Hematopoietic multipotent progenitor cell treated with erythropoietin and hydrocortisone succinate and interleukin-3 and kit ligand, for 17 days (in vitro differentiated cells): ENCODE measurements around the gene RFTN1.
"Not testable (repeated sequence)": the region's sequence is repeated elsewhere in the genome, so short reads cannot be mapped to it uniquely, and the experiment has no call there.

Source experiments
- DNase-seq: peaks from one replicate; pipeline ENCODE4 v3.0.0-alpha.2; 2015; ENCODE audit warnings: low spot score

RFTN1 gene

DNA sequence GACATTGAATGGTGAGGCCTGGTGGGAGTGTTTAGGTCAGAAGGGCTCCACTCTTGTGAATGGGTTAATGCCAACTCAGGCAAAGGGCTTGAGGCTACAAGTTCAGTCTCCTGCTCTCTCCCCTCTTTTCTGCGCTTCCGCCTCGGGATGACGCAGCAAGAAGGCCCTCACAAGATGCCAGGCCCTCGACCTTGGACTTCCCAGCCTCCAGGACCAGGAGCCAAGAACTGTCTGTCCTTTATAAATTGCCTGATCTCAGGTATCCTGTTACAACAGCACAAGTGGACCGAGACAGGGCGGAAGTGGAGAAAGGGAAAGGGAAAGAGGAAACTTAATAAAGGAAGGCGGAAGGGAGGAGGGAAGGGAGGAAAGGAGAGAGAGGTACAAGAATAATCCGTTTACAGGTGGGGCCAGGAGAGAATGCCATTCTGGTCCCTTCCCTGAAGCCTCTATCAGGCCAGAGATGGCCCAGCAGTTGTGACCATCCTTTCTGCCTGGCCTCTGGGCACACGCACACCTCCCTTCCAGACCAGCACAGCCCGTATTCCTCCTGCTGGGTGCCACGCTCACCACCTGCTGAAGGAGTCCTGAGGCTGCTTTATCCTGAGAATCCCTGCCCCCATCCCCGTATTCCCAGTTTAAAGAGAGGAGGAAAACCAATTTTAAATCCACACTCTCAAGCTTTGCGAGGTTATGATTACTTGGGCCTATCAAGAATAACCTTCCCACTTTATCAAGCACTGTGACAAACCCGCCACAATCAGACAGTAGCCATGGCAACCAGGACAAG is 184.3 kb downstream of the RFTN1 start:
- no peak for DNase-seq

DNA sequence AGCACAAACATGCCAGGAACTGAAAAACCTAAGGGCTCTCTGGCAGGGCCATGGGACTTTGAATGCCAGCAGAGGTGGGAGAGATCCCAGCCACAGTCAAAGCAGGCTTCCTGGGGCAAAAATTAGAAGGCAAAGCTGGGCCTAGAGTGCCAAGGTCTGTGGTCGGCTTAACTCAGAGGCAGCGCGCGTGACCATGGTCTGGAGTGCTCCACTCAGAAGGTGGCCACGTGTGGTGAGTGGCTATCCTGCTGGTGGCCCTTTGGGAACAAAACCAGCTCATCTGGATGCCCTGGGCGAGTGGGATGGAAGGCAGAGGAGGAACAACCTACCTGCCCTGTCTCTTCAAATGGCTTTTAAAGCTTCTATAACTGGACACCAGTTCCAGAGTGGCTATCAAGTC is 185.4 kb downstream of the RFTN1 start:
- DNase-seq, result no peak

DNA sequence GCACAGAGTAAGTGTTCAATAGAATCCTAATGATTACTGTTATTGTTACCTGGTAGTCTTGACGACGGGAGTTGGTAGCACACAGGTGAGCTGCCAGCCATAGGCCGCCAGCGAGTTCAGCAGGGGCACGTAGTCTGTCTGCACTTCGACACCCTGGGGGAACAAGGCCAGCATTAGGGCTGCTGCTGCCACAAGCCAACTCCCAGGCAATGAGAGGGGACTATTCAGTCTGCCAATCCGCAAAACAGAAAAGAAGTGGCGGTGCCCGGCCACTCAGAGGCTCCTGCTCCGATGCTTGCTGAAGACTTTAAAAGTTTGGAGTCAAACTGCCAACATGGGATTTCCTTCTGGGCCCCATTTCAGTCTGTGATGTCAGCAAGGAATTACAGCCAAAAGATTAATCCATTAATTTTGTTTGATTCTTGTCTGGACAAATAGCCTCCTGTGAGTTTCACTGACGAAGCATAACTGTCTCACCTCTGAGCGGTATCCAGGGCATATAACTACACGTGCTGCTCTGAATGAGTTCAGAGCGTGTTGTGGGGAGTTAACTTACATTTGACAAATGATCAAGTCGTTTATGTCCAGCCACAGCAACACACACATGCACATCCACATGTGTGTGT is 186.7 kb downstream of the RFTN1 start:
- no peak for DNase-seq

DNA sequence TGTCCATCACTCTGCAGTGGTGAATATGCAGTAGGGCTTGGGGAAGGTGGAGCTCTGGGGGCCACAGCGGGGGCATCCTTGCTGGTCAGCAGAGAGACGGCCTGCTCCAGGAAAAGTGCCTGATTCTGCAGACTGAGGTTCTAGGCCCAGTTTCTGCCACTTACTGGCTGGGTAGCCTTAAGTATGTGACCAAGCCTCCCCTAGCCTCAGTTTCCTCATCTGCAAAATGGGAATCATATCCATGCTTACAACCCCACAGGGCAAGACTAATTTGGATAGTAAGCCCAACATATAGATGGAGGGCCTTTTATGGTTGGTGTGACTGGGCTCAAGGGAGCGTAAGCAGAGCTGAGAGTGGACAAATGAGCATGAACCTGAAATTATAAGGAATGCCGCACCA is 187.6 kb downstream of the RFTN1 start:
- no peak for DNase-seq

DNA sequence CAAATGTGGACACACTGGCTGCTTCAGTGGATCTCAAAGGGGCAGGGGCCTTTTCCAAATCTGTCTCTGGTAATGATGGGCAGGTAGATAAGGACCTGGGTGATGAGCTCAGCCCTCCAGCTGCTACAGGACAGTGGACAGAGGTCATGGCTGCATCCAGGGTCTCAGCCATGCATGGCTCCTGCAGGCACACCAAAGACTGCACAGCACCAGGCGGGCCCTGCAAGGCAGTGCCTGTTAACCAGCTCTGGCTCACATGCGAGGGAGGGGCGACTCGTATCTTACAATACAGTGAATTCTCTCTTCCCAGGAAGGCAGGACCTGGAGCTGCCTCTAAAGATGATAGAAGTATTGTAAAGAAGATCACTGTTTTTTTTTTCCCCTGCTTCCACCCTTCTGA is 189.8 kb downstream of the RFTN1 start:
- no peak for DNase-seq

DNA sequence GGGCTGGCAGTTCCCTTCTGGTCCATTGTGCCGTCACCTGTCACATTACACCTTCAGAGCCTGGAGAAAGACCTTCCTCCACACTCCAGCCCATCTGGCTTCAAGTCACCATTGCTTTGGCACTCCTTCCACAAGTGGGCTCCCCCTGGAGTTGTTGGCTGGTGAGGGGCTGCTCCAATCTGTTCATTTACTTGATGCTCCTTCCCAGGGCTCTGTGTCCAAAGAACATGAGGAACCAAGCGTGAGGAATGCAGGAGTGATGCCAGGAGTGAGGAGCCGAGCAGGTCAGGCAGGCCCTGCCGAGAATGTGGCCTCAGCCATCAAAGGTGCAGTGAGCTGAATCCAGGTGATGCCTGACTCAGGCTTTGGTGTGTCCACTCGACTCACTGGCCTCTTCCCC is 191.3 kb downstream of the RFTN1 start:
- no peak for DNase-seq

DNA sequence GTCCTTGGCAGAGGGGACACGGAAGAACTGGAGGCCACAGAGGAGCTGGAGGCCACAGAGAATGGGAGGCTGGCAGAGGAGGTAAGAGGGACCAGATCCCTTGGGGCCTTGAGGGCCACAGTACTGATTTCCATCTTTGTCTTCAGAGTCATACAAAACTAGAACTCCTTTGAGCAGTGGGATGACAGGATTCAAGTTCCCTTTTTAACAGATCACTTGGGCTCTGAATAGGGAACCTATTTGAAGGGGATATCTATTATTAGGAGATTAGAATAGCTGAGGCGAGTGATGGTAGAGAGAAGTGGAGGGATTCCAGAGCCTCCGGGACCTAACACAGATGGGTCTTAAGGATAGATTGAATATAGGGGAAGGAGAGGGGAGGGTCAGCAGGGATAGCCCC is 192.8 kb downstream of the RFTN1 start:
- no peak for DNase-seq

DNA sequence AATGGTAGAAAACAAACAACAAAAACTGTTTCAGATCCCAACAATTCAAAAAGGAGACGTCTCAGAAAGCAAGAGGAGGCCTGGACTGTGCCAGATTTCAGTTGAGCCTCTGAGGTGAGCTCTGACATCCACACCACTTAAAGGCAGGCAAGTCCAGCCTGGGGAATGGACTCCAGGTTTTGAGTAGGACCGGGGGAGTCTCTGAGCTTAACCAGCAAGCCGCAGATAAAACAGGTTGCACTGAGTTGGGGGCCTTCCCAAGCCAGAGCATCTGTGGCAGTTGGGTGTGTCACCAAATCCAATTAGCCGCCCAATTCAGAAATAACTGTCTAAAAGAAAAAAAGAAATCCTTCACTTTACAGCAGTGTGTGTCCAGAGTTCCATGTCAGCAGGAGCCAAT is 193.8 kb downstream of the RFTN1 start:
- no peak for DNase-seq

DNA sequence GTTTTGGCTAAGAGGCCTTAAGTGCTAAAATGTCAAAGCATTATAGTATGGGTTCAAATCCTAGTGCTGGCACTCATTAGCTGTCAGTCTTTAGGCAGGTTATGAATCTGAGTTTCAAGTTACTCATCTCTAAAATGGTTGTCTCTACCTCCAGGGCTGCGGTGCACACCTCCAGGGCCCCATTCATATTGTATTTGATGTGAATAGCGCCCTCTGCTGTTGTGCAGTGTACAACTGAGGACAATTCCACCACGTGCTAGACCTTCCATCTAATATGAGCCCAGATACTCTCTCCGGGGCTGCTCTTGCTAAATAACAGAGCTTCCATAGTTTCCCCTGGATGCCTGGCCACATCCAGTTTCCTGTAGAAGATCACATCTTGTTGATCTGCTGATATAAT is 194.2 kb downstream of the RFTN1 start:
- peak; percentile 71 for DNase-seq

DNA sequence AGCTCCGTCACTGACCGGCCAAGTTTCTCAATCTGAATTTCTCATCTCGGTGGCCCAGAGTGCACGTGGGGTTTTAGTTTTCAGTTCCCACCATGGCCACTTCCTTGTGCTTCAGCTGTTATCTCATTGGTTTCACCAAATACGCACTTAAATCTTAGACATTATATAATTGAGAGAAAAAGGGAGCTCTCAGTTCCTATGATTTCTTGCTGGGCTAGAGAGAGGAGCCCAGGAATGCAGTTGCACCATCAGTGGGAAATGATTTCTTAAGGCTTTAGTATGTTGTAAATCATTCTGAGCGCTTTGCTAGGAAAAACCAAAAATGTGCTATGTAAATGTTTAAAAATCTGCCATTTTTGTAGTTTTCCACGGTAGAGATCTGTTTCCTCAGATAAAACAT is 195.3 kb downstream of the RFTN1 start:
- DNase-seq, result no peak

DNA sequence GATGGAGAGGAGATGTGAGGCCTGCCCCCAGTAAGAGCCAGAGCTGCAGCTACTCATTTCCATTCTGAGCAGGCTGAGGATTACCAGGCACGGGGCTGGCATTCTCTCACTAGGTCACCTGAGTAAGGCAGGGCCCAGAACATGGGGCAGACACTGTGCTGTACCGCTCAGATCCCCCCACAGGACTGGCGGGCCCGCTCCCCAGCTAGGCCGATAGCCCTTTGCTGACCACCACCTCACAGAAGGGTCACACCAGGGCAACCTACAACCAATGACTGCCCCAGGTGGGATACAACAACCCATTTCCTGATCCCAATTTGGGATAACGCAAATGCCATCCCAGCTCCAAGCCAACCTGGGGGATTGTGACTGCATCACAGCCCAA is 195.9 kb downstream of the RFTN1 start:
- no peak for DNase-seq

DNA sequence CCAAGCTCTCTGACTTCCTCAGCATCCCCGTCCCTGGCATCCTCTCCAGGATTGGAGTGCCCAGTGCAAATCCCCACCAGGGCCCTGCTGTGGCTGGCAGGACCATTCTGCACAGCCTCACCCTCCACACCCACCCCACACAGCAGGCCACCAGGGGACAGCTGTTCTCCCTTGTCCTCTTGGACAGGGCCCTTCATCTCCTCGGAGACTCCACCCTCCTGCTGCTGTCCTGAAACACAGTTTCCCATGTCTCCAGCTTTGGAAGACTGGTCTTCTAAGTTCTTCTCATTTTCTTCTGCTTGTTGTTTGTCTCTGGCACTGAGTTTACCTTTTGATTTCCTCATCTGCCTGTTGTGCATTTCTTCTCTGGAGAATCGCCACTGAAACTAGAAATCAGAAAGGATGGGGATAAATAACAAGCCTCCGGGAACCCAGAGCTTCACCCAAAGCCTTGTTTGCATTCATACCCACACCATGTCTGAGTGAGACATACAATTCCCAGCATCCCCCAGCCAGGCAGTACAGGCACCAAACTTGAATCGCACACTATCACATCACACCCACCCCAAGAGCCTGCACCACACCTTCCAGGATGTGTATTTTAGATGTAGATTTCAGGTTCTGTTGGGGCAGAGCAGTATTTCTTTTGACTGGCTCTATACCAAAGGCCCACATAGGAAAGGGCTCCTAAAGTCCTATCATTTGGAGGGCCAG is 196.5 kb downstream of the RFTN1 start:
- DNase-seq, result no peak

DNA sequence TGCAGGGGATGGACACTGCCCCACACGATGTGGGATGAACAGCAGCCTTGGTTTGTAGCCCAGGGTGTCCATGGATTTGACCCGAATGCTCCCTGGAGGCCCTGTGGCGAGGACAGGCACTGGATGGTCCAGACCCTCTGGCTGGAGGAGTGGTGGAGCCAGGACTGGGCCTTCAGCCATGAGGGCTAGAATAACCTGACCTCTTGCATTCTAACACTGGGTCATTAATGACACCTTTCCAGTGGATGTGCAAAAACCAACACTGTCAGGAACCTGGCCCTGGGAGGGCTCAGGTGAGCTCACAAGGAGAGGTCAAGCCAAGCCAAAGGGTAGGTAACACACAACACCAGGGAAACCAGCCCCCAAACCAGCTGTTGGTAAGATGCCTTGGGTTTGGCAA is 197.1 kb downstream of the RFTN1 start:
- DNase-seq, result no peak

DNA sequence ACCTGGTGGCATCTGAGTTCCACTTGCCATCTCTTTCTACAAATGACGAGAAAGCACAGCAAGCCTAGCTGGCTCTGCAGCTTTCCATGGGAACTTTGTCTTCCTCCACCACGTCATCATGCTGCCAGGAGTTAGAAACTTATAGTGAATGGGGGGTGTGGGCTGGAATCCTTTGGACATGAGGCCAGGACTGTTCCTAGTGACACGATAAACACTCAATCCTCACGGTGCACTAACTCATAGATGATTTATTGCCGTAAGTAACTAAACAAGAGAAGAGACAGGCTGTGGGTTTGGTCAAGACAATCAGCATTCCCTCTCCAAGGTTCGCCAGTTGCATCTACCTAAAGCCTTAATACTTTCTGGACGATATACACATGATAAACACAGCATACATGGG is 197.9 kb downstream of the RFTN1 start:
- DNase-seq, result no peak

DNA sequence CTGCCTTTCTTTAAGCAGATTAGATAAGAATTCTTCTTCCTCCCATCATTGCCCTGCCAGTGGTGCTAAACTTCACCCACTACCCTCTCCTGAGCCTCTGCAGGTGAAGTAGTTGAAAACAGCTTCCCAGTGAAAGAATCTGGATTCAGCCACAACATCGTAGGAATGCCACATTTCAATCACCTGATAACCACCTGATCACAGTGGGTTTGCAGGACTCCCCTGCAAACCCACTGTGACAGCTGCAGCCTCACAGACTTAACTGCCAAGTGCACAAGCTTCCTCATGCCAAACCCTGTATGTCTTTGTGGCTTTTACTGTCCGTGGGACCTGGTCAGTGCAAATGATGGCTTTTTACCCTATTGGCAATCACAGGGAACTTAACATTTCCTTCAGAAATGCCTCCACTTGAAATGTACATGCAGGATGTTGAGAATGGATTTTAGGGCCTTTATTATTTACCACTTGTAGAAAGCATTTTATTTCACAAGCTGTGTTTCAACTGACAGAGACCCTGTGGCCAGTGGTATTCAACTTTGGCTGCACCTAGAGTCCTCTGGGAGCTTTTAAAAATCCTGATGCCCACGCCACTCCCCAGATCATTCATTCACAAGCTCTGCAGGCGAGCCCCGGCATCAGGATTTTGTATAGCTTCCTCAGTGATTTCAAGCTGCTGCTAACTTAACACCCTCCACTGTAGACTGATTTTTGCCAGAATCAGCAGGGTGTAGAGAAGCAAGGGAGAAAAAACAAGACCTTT is 199.4 kb downstream of the RFTN1 start:
- no peak for DNase-seq

DNA sequence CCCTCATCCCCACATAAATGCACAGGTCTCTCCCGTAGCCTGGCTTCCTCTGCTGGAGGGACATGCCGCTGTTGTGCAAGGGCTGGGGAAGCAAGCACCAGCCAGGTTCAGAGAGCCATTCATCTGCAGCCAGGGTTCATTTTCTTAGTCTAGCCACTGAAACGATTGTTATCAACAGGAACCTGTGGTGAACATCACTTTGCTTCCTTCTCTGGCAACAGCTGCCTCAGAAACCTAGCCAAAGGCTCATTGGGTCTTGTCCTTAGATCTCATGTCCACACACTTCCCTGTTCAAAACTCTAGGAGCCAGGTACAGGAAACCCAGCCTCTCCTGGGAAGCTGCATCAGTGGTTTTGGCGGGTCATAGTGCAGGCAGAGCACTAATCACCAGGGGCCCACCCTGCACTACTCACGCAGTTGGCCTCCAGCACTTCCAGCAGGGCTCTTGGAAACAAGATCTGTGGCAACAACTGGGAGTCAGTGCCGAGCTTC is 201.5 kb downstream of the RFTN1 start:
- DNase-seq, result no peak

DNA sequence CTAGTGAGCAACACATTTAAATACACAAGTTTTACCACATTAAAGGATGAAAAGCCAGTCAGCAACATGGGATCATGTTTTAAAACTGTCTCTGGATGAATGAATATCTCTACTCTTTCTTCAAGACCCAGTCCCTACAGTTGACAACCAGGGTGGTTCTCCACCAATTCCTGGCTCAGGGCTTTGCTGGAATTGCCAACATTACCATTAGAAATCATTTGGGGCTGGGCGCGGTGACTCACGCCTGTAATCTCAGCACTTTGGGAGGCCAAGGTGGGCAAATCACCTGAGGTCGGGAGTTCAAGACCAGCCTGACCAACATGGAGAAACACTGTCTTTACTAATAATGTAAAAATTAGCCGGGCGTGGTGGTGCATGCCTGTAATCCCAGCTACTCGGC is 203.0 kb downstream of the RFTN1 start:
- DNase-seq, result not testable (repeated sequence)

DNA sequence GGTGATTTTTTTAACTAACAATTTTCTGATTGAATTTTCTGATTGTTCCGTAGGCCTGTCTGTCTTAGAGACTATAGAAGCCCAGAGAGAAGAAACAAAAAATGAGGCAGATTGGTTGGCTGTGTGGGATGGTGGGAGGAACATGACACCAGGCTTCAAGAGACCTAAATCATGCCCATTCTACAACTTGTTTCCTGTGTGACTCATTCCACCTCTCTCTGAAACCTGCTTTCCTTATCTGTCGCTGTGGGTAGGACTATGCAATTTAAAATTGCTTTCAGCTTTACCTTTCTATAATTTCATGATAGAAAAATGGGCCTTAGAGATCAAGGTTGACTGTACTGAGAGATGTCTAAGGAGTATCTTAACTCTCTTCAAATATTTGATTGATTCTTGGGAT is 203.9 kb downstream of the RFTN1 start:
- DNase-seq, result no peak

DNA sequence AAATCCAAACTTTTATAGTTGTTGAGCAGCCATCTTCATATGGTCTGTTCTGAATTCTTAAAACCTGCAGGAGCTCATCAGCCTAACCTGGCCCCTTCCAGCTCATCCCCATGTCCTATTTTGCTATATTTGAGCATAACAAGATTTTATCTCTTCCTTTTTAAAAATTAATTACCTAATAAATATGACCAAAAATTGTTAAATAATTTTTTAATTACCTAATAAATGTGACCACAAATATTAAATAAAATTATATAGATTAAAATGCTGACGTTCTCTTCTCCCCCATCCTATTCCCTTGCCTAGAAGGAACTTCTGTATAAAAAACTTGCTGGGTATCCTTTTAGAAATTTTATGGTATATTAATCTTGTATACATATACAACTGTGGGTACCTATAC is 204.8 kb downstream of the RFTN1 start:
- no peak for DNase-seq

DNA sequence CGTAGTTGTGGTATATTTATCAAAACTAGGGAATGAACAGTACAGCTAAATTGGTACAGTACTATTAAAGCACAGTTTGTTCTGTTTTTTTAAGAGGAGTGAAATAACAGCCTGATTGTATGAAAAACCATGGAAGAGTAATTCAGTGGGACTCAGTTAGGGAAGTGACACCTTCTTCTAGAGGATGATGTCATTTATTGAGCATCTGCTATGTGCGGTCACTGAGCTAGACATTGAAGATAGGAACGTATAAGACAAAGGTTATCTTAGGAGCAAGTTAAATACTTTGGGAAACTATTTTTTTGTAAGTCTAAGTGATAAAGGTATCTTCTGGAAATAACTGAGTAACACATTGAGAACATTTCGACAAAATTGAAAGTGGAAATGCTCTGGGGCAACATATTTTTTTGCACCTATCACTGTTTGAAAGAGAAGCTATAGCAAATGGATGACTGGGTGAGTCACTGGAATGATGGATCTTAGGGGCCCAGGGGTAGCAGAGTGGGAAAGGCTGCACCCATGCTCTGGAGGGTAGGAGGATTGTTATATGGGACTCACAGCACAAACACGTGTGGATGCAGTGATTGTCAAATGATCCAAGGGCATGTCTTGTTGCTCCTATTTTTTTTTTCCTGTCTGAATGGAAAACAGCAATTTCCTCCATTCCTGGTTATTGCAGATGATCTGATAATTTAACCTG is 205.5 kb downstream of the RFTN1 start:
- no peak for DNase-seq

DNA sequence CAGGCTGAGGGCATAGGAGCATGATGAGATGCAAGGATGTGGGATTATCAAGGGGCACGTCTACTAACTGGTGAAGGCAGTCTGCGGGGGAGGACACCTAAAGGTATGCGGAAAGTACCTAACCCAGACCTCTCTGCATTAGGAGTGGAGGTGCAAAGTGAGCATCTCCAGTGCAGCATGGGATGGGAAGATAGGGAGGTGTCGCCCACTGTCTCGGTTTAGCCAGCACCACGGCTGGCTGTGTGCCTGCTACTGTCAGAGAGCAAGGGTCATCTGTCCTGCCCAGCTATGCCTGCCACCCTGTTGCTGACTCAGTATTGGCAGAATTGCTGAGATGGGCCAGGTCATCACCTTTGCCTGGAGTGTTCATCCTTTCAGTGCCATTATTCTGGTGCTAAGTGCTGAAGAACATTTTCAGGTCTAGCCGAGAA is 208.4 kb downstream of the RFTN1 start:
- DNase-seq, result peak; percentile 47
